A549 (cell line): ENCODE data around the gene OBSCN.

ENCODE experiments used
- TF ChIP-seq, protein P1 (sequence below): fragments of >200 bp; sonication (Bioruptor Twin); formaldehyde crosslinking; IDR thresholded peaks from 3 replicates; pipeline ENCODE4 v1.5.1; 2016
- TF ChIP-seq, protein P2 (sequence below): IDR thresholded peaks from 2 replicates; pipeline ENCODE4 v1.6.1; 2012

DNA sequence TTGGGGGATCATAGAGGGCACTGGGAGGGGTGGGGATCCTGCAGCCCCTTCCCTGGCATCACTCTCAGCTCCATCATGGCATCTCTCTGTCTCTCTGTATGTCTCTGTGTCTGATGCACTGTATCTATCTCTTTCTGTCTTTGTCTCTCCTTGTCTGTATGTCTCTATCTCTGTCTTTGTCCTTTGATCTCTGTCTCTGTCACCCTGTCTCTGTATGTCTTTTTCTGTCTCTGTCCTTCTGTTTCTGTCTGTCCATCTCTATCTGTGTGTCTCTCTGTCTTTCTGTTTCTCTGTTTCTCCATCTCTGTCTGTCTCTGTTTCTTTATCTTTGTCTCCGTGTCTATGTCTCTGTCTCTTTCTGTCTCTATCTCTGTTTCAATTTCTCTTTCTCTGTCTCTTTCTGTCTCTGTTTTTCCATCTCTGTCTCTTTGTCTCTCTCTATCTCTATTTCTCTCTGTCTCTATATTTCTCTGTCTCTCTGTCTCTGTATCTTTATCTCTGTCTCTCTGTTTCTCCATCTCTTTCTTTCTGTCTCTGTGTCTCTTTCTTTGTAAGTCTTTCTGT lies 142.4 kb downstream of the OBSCN start:
- TF ChIP-seq, protein P1, sequence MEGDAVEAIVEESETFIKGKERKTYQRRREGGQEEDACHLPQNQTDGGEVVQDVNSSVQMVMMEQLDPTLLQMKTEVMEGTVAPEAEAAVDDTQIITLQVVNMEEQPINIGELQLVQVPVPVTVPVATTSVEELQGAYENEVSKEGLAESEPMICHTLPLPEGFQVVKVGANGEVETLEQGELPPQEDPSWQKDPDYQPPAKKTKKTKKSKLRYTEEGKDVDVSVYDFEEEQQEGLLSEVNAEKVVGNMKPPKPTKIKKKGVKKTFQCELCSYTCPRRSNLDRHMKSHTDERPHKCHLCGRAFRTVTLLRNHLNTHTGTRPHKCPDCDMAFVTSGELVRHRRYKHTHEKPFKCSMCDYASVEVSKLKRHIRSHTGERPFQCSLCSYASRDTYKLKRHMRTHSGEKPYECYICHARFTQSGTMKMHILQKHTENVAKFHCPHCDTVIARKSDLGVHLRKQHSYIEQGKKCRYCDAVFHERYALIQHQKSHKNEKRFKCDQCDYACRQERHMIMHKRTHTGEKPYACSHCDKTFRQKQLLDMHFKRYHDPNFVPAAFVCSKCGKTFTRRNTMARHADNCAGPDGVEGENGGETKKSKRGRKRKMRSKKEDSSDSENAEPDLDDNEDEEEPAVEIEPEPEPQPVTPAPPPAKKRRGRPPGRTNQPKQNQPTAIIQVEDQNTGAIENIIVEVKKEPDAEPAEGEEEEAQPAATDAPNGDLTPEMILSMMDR = no peak
- TF ChIP-seq, protein P2, sequence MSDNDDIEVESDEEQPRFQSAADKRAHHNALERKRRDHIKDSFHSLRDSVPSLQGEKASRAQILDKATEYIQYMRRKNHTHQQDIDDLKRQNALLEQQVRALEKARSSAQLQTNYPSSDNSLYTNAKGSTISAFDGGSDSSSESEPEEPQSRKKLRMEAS = no peak
